ENCODE measurements around the gene ANXA9.

DNA sequence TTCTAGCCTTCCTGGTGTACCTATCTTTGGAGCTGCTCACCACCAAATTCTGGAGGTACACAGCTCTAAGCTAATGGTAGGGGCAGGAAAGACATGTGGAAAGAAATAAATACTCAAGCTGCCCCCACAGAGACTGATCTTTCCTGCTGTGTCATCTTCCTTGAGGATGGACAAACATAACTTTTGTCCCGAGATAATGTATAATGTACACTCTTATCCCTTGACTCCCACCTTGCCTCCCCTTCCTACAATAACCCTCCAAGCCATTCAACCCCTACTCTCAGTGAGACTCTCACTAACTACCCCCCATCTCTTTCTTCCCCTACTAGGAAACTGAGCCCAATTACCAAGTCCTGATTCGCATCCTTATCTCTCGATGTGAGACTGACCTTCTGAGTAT is 12.2 kb downstream of the ANXA9 start:
- TF ChIP-seq EGR1 (IDR thresholded peaks at IDR 0.05): no peak
- TF ChIP-seq RAD21 (IDR thresholded peaks at IDR 0.05; ENCODE audit: low read depth): no peak
